WTC11 (cell line): Measurements from ENCODE around the gene SLC7A10. TPM values are rescaled to one million over a fixed set of nuclear protein-coding genes. Genes with fewer than 3 reads are reported as not detected.

Experiments
- ATAC-seq: fragments of 200-7000 bp; cut with Tn5 transposase; 2 replicates; pipeline ENCODE4 v1.10.0; 2021; ENCODE audit warnings: mild to moderate bottlenecking, moderate library complexity
- CTCF ChIA-PET: fragments of 300-600 bp; sonication (Branson Sonifier 250); formaldehyde crosslinking; loops from one replicate; lab custom pipeline; 2021; ENCODE audit warnings: antibody characterized with exemption; lab: Charles Lee
- POLR2A ChIA-PET: fragments of 350-600 bp; sonication (Branson Sonifier 250); formaldehyde crosslinking; loops from one replicate; lab custom pipeline; 2021; ENCODE audit warnings: antibody characterized with exemption; lab: Charles Lee
- DNase-seq: peaks from one replicate; pipeline ENCODE4 v3.0.0; 2021; ENCODE audit warnings: low spot score
- H3K27ac Mint-ChIP-seq: 2 replicates; pipeline ENCODE4 v1.8.0; 2021; ENCODE audit warnings: mixed read lengths
- H3K27me3 Mint-ChIP-seq: 2 replicates; pipeline ENCODE4 v1.8.0; 2021; ENCODE audit warnings: low read depth, mild to moderate bottlenecking, moderate library complexity, mixed read lengths
- H3K36me3 Mint-ChIP-seq: 2 replicates; pipeline ENCODE4 v1.8.0; 2021; ENCODE audit warnings: mixed read lengths
- H3K4me1 Mint-ChIP-seq: 2 replicates; pipeline ENCODE4 v1.8.0; 2022; ENCODE audit warnings: mixed read lengths
- H3K4me3 Mint-ChIP-seq: 2 replicates; pipeline ENCODE4 v1.8.0; 2021; ENCODE audit warnings: mild to moderate bottlenecking, moderate library complexity, mixed read lengths
- H3K9me3 Mint-ChIP-seq: 2 replicates; pipeline ENCODE4 v1.8.0; 2021; ENCODE audit warnings: mixed read lengths
- CREM ChIP-seq: sonication (generic); formaldehyde crosslinking; IDR thresholded peaks from 2 replicates; pipeline ENCODE4 v1.8.1; 2022; ENCODE audit warnings: mild to moderate bottlenecking, missing genetic modification reagents, moderate library complexity
- CTCF ChIP-seq: fragments of 200-600 bp; IDR thresholded peaks from 2 replicates; pipeline ENCODE4 v1.8.0; 2022; ENCODE audit warnings: antibody characterized with exemption
- GRHL2 ChIP-seq: fragments of 250-450 bp; sonication (Bioruptor Pico); IDR thresholded peaks from 2 replicates; pipeline ENCODE4 v1.8.0; 2022; ENCODE audit warnings: mild to moderate bottlenecking, moderate library complexity; ENCODE audit not compliant: insufficient replicate concordance, severe bottlenecking
- HMGXB4 ChIP-seq: sonication (generic); formaldehyde crosslinking; IDR thresholded peaks from 2 replicates; pipeline ENCODE4 v1.8.1; 2023; ENCODE audit warnings: mild to moderate bottlenecking, moderate library complexity, missing genetic modification reagents
- KAT7 ChIP-seq: sonication (generic); formaldehyde crosslinking; IDR thresholded peaks from 2 replicates; pipeline ENCODE4 v1.8.1; 2023; ENCODE audit warnings: missing genetic modification reagents, mild to moderate bottlenecking, borderline replicate concordance
- NFATC4 ChIP-seq: fragments of 250-450 bp; sonication (Bioruptor Pico); IDR thresholded peaks from 2 replicates; pipeline ENCODE4 v1.9.0; 2021; ENCODE audit warnings: mild to moderate bottlenecking
- NR3C1 ChIP-seq: sonication (generic); formaldehyde crosslinking; conservative IDR thresholded peaks from 2 replicates; pipeline ENCODE4 v1.8.1; 2023; ENCODE audit warnings: low read depth, mild to moderate bottlenecking, missing genetic modification reagents
- OVOL2 ChIP-seq: fragments of 250-450 bp; sonication (Bioruptor Pico); IDR thresholded peaks from 2 replicates; pipeline ENCODE4 v1.9.0; 2021; ENCODE audit warnings: mild to moderate bottlenecking, borderline replicate concordance
- SOX15 ChIP-seq: fragments of 250-450 bp; sonication (Bioruptor Pico); IDR thresholded peaks from 2 replicates; pipeline ENCODE4 v1.9.0; 2021; ENCODE audit warnings: mild to moderate bottlenecking
- TCF7 ChIP-seq: sonication (generic); formaldehyde crosslinking; IDR thresholded peaks from 2 replicates; pipeline ENCODE4 v1.8.0; 2022; ENCODE audit warnings: mild to moderate bottlenecking, low read depth, missing genetic modification reagents, moderate library complexity
- ZBTB21 ChIP-seq: sonication (generic); formaldehyde crosslinking; IDR thresholded peaks from 2 replicates; pipeline ENCODE4 v1.8.1; 2023; ENCODE audit warnings: mild to moderate bottlenecking, missing genetic modification reagents, borderline replicate concordance
- ZNF138 ChIP-seq: sonication (generic); formaldehyde crosslinking; conservative IDR thresholded peaks from 2 replicates; pipeline ENCODE4 v1.8.1; 2022; ENCODE audit warnings: mild to moderate bottlenecking, moderate library complexity, missing genetic modification reagents
- total RNA-seq: library from RNA; stranded (reverse); gene quantifications from 3 replicates; pipeline ENCODE4 v1.2.3, GENCODE V29; 2021
- TF ChIP-seq, protein P1 (sequence below): sonication (generic); formaldehyde crosslinking; conservative IDR thresholded peaks from 2 replicates; pipeline ENCODE4 v1.8.1; 2022; ENCODE audit warnings: mild to moderate bottlenecking, missing genetic modification reagents
- TF ChIP-seq, protein P2 (sequence below): sonication (generic); formaldehyde crosslinking; IDR thresholded peaks from 2 replicates; pipeline ENCODE4 v1.8.1; 2022; ENCODE audit warnings: low read depth, missing genetic modification reagents, borderline replicate concordance
- TF ChIP-seq, protein P3 (sequence below): sonication (generic); formaldehyde crosslinking; IDR thresholded peaks from 2 replicates; pipeline ENCODE4 v1.8.1; 2023; ENCODE audit warnings: mild to moderate bottlenecking, missing genetic modification reagents, borderline replicate concordance
- TF ChIP-seq, protein P4 (sequence below): fragments of 250-450 bp; sonication (Bioruptor Pico); IDR thresholded peaks from 2 replicates; pipeline ENCODE4 v1.9.0; 2021; ENCODE audit warnings: mild to moderate bottlenecking, borderline replicate concordance
- TF ChIP-seq, protein P5 (sequence below): sonication (generic); formaldehyde crosslinking; IDR thresholded peaks from 2 replicates; pipeline ENCODE4 v1.8.0; 2022; ENCODE audit warnings: mild to moderate bottlenecking, missing genetic modification reagents

SLC7A10 gene
- total RNA-seq, 1 experiment from 2014 or later = 4.2 TPM

DNA sequence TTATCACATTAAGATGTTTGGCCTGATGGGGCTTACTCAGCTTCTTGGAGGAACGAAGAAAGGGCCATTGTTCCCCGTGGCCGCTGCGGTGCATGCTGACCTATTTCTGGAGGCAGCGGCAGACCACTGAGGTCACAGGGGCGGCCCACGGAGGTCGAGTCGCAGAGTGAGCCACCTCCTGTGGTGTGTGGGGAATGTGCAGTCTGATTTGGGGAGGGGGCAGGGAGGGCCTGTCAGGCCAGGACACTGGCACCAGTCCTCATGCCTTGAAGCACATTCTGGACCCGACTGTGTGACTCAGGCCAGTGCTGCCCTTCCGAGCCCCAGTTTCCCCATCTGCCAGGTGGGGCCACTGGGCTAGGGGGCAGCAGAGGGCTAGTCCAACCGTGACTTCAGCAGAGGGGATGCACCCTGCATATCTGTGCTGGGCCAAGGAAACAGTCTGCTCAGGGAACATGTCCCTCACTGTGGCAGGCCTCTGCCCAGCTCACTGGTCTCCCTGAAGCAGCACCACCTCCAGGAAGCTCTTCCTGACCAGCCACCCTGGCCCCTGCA is 6.3 kb downstream of the SLC7A10 start:
- ChIA-PET CTCF (interaction anchor here (1.5 kb wide), 1 partner anchor 35 kb away, joined by 3 read pairs; no protein-coding TSS in a partner anchor), POLR2A (interaction anchor here (0.5 kb wide), 1 partner anchor 47 kb away, joined by 4 read pairs; no protein-coding TSS in a partner anchor)
- Mint-ChIP-seq H3K27me3 (peaks cover 14% of the 10 kb centered on the region), H3K4me1 (0 out of 2 replicates have a peak, but pooled peaks cover 6% of the 10 kb centered on the region), H3K4me3 (no peak overlapping the region), H3K9me3 (no peaks in the 10 kb centered on the region), H3K27ac (no peak overlapping the region), H3K36me3 (no peaks in the 10 kb centered on the region)
- ATAC-seq (peak; percentile 65), DNase-seq (peak; percentile 59)
- TF ChIP-seq CTCF = peak; percentile 15; the same call in 1 of the 2 replicates
- TF ChIP-seq, protein P1, sequence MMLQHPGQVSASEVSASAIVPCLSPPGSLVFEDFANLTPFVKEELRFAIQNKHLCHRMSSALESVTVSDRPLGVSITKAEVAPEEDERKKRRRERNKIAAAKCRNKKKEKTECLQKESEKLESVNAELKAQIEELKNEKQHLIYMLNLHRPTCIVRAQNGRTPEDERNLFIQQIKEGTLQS (CRISPR knock-in tag) = no peak

DNA sequence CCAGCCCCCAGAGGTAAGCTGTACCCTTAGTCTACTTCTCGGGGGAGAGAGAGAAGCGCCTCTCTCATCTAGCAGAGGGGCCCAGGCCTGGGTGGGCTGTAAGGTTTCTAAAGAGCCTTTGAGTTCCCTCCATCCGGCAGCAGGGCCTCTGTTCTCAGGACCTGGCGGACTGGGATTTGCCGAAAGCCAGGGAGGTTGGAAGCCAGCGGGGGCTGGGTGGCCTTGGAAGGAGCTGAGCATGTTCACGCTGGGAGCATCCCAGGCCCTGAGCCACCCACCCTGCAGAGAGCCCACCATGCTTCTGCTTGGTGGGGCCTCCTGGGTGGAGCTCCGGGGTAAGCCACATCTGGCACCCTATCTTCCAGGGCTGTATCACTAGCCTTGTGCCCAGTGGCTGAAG is 7.8 kb downstream of the SLC7A10 start:
- CTCF ChIA-PET = interaction anchor here (1.0 kb wide), 2 partner anchors 26 to 198 kb away, joined by 3 to 4 read pairs; no protein-coding TSS in a partner anchor
- Mint-ChIP-seq H3K27ac (no peak overlapping the region), H3K4me3 (no peak overlapping the region), H3K36me3 (no peaks in the 10 kb centered on the region), H3K27me3 (peaks cover 5% of the 10 kb centered on the region), H3K4me1 (0 out of 2 replicates have a peak, but pooled peaks cover 6% of the 10 kb centered on the region), H3K9me3 (no peaks in the 10 kb centered on the region)
- POLR2A ChIA-PET = no interaction called here
- ATAC-seq (no peak), DNase-seq (no peak)
- TF ChIP-seq, protein P2, sequence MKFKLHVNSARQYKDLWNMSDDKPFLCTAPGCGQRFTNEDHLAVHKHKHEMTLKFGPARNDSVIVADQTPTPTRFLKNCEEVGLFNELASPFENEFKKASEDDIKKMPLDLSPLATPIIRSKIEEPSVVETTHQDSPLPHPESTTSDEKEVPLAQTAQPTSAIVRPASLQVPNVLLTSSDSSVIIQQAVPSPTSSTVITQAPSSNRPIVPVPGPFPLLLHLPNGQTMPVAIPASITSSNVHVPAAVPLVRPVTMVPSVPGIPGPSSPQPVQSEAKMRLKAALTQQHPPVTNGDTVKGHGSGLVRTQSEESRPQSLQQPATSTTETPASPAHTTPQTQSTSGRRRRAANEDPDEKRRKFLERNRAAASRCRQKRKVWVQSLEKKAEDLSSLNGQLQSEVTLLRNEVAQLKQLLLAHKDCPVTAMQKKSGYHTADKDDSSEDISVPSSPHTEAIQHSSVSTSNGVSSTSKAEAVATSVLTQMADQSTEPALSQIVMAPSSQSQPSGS (CRISPR knock-in tag) = no peak
- TF ChIP-seq NFATC4 (CRISPR knock-in tag) (no peak), ZBTB21 (CRISPR knock-in tag) (no peak), TCF7 (no peak), NR3C1 (no peak), SOX15 (CRISPR knock-in tag) (no peak), CREM (CRISPR knock-in tag) (no peak), KAT7 (CRISPR knock-in tag) (no peak), GRHL2 (CRISPR knock-in tag) (no peak), ZNF138 (no peak), HMGXB4 (CRISPR knock-in tag) (no peak), OVOL2 (CRISPR knock-in tag) (no peak)
- TF ChIP-seq, protein P3, sequence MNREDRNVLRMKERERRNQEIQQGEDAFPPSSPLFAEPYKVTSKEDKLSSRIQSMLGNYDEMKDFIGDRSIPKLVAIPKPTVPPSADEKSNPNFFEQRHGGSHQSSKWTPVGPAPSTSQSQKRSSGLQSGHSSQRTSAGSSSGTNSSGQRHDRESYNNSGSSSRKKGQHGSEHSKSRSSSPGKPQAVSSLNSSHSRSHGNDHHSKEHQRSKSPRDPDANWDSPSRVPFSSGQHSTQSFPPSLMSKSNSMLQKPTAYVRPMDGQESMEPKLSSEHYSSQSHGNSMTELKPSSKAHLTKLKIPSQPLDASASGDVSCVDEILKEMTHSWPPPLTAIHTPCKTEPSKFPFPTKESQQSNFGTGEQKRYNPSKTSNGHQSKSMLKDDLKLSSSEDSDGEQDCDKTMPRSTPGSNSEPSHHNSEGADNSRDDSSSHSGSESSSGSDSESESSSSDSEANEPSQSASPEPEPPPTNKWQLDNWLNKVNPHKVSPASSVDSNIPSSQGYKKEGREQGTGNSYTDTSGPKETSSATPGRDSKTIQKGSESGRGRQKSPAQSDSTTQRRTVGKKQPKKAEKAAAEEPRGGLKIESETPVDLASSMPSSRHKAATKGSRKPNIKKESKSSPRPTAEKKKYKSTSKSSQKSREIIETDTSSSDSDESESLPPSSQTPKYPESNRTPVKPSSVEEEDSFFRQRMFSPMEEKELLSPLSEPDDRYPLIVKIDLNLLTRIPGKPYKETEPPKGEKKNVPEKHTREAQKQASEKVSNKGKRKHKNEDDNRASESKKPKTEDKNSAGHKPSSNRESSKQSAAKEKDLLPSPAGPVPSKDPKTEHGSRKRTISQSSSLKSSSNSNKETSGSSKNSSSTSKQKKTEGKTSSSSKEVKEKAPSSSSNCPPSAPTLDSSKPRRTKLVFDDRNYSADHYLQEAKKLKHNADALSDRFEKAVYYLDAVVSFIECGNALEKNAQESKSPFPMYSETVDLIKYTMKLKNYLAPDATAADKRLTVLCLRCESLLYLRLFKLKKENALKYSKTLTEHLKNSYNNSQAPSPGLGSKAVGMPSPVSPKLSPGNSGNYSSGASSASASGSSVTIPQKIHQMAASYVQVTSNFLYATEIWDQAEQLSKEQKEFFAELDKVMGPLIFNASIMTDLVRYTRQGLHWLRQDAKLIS (CRISPR knock-in tag) = no peak
- TF ChIP-seq, protein P4, sequence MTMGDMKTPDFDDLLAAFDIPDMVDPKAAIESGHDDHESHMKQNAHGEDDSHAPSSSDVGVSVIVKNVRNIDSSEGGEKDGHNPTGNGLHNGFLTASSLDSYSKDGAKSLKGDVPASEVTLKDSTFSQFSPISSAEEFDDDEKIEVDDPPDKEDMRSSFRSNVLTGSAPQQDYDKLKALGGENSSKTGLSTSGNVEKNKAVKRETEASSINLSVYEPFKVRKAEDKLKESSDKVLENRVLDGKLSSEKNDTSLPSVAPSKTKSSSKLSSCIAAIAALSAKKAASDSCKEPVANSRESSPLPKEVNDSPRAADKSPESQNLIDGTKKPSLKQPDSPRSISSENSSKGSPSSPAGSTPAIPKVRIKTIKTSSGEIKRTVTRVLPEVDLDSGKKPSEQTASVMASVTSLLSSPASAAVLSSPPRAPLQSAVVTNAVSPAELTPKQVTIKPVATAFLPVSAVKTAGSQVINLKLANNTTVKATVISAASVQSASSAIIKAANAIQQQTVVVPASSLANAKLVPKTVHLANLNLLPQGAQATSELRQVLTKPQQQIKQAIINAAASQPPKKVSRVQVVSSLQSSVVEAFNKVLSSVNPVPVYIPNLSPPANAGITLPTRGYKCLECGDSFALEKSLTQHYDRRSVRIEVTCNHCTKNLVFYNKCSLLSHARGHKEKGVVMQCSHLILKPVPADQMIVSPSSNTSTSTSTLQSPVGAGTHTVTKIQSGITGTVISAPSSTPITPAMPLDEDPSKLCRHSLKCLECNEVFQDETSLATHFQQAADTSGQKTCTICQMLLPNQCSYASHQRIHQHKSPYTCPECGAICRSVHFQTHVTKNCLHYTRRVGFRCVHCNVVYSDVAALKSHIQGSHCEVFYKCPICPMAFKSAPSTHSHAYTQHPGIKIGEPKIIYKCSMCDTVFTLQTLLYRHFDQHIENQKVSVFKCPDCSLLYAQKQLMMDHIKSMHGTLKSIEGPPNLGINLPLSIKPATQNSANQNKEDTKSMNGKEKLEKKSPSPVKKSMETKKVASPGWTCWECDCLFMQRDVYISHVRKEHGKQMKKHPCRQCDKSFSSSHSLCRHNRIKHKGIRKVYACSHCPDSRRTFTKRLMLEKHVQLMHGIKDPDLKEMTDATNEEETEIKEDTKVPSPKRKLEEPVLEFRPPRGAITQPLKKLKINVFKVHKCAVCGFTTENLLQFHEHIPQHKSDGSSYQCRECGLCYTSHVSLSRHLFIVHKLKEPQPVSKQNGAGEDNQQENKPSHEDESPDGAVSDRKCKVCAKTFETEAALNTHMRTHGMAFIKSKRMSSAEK (CRISPR knock-in tag) = no peak
- TF ChIP-seq, protein P5, sequence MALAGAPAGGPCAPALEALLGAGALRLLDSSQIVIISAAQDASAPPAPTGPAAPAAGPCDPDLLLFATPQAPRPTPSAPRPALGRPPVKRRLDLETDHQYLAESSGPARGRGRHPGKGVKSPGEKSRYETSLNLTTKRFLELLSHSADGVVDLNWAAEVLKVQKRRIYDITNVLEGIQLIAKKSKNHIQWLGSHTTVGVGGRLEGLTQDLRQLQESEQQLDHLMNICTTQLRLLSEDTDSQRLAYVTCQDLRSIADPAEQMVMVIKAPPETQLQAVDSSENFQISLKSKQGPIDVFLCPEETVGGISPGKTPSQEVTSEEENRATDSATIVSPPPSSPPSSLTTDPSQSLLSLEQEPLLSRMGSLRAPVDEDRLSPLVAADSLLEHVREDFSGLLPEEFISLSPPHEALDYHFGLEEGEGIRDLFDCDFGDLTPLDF (CRISPR knock-in tag) = no peak
